ENCODE measurements around the gene SLC6A17. TPM values are rescaled to one million over a fixed set of nuclear protein-coding genes. Genes with fewer than 3 reads are reported as not detected.

The SLC6A17 gene
- total RNA-seq, 2 donors from 2014 or later = 0.06 to 0.09 TPM

DNA sequence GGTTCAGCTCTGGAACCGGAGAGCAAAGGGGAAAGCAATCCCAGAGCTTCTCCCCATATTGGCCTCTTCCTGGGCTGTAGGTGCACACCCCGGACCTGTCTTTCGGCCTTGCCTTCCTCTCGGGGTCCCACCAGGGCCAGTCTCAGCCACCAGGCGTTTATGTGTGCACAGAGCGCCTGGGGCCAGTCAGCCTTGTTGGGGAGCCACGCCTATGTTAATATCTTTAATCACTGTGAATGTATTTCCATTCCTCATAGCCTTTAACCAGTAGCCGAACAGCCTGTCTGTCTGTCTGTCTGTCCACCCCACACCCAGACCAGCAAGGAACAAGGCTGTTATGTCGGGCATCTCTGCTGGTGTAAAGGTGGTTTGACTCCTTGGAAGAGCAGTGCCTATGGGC is 78.6 kb downstream of the SLC6A17 start:
- DNase-seq = no peak
- intact Hi-C loops (cut with DNase I, micrococcal nuclease) = no loop called here
- ATAC-seq = no peak

DNA sequence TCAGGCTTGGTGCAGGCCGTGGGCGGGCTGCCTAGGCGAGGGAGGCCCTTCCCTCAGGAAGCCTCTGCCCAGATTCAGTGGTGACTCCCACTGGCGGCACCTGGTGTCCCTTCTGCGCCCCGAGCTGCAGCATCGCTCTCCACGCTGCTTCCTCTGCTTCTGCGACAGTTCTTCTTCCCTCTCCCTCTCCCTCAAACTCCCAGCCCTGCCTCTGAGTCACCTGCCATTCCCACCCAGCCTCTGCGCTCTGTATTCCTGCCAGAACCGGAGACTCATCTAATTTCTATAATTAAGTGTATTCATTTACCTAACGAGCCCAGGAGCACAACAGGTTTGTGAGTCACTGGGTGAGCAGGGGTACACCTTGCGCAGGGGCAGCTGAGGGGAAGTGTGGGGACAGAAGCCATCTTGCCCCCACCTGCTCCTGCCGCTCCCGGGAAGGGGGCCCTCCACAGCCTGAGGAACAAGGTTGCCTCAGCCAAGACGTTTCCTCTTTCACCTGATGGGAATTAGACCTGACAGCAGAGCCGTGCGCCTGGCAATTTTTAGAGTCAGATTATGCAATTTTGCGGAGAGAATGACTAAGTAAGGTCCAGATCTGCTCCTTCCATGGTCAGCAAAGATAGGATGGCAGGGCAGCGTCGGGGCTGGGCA is 79.2 kb downstream of the SLC6A17 start:
- DNase-seq (no peak), ATAC-seq (no peak)
- intact Hi-C loops (cut with DNase I, micrococcal nuclease) = loop anchor here in 1 of 2 donors (2.0 kb wide), 1 partner anchor 77 kb away; no protein-coding TSS in a partner anchor

DNA sequence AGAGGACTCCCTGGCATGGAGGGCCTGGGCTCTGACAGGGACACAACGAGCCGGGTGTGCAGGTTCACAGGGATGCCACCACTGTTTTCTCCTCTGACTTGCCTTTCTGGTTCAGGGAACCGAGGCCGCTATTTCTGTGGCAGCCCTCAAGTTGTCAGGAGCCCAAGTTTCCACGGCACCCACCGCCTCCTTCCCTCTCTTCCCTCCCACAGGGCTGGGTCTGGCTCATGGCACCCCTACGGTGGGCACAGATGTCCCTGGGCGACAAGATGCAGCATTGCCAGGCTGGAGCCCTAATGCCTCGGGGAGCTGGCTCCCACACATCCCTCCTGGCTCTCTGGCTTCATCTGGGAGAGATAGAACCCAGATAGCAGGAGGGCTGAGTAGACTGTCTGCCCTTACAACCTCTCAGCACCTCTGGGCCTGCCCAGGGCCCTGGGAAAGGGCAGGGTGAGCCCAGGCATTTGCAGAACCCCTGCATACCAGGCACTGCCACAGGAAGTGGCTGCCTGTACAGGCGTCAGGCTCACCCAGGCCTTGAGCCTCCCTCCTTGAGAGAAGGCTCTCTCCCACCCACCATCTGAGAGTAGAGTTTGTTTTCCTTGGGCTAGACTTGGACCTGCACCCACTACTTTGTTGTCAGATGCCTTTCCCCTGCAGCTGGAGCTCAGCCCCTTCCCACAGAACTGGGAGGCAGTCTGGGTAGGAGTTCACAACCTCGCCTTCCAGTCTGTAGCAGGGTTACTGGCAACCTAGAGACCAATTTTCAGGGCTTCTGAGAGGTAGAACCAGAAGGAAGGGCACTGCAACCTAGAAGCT is 80.3 kb downstream of the SLC6A17 start:
- ATAC-seq = no peak
- no peak for DNase-seq
- intact Hi-C loops (cut with DNase I, micrococcal nuclease) = loop anchor here in 1 of 2 donors (2.0 kb wide), 1 partner anchor 76 kb away; no protein-coding TSS in a partner anchor

DNA sequence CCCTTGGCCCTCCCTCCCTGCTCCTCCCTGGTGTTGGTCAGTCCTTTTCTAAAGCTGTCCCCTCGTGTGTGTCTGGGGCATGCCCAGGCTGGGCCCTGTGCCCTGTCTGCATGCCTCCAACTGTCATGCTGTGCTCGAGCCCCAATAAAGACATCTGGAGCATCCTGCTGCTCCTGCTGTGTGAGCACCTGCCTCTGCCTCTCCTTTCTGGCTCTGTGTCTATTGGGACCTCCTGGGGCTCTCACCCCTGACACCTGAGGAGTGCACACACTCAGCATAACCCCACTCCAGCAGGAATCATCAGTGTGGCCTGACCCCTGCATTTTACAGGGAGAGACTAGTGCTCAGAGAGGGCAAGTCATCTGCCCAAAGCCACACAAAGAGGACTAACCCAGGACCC is 83.6 kb downstream of the SLC6A17 start:
- intact Hi-C loops (cut with DNase I, micrococcal nuclease) = no loop called here
- ATAC-seq (no peak), DNase-seq (no peak)

DNA sequence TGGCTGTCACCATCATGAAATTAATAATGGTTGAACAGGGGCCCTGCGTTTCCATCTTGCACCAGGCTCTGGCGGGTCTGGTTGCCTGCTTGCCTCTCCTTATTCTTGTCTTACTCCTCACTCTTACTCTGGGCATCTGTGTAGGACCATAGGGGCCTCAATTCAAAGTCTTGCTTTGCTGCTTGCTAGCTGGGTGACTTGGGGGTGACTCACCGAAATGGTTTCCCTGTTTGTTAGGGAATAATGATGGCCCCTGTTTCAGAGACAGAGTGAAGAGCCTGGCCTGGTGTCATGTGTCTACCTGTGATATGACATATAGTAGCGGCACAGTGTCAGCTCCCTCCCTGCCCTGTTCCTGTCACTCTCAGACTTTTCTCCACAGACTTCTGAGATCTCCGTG is 84.4 kb downstream of the SLC6A17 start:
- intact Hi-C loops (cut with DNase I, micrococcal nuclease) = no loop called here
- no peak for ATAC-seq
- no peak for DNase-seq

DNA sequence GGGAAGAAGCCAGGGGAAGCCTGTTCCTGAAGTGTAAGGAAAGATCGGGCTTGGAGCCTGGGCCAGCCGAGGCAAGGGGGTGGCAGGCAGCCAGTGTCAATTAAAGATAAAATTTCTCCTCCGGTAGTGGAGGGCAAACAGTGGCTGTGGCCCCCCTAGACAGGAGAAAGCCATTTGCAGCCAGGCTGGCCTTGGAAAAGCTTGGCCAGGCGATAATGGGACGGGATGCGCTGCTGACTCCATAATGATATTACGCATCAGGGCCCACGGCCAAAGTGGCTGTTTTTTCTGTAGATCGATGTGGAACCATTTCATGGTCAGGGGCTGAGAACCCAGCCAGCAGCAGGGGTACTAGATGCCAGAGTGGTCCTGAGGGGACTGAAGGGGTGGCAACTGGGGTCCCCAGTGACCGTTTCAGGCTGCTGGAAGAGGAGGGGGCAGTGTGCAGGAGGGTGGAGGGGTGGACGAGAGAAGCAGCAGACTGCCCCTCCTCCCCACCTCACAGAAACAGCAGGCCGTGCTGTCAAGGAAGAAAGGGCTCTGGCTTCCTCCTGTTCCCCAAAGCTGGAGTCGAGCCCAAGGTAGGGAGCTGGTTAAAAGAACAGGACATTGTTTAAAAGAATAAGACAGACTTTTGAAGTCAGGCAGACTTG is 85.0 kb downstream of the SLC6A17 start:
- intact Hi-C loops (cut with DNase I, micrococcal nuclease) = no loop called here
- no peak for DNase-seq
- ATAC-seq = no peak

DNA sequence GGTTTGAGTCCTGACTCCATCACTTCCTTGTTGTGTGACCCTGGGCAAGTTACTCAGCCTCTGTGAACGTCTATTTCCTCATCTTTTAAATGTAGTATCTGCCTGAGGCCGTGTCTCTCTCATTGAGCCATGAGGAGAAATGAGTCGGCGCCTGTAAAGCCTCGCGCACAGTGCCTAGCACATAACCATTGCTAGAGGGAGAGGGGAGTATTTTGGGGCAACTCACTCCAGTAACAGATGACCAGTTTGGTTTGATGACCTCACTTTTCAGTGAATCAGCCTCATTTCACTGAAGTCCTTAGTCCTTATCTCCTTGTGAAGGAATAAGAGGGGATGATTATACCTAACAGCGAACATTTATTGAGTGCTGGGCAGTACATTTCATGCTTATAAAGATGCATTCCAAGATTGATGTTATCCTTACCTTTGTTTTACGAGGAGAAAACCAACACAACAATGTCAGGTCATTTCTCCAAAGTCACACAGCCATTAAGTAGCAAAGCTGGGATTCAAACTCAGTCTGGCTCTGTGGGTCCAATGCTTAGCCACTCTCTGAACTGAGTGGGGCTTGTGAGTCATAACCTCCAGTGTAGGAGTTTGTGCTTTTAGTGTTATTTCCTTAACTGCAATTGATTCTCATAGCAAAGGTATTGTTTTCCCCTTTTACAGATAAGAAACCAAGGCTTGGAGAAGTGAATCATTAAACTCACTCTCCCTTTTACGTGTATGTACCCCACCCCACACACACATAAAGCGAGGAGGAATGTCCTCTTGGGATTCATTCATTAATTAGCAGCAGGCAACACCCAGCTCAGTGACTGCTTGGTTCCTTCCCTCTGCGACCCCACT is 85.8 kb downstream of the SLC6A17 start:
- DNase-seq (no peak), ATAC-seq (peak; percentile 78)
- intact Hi-C loops (cut with DNase I, micrococcal nuclease) = no loop called here

DNA sequence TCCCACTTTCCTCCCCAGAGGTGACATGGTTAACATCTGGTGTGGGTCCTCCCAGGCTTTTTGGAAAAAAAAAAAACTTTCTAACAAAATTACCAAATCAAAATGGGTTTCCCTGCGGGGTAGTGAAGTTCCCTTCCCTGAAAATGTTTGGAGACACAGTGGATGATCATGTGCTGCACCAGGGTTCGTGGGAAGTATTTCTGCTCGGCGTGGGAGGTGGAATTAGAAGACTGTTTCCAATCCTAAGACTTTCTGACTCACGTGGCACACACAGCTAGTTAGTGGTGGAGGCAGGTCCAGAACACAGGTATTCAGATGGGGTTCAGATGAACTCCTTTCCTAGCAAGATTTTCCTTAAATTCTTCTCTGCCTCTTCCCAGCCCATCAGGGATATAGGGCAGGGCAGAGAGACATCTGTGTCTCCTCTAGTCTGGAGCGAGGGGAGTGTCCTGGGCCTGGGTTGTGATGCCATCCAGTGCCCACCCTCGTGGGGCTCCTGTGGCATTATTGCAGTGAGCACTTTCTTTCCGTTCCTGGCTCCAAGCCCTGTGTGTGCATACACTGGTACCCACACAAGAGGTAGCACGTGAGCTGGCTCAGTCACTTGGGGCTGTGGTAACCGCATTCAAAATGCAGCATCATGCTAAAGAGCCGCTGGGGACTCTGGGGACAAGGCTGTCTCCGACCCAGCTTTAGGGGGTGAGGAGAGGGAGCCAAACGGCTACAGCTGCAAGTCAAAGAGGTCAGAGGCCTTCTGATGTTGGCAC is 87.3 kb downstream of the SLC6A17 start:
- DNase-seq = no peak
- intact Hi-C loops (cut with DNase I, micrococcal nuclease) = no loop called here
- ATAC-seq = no peak

DNA sequence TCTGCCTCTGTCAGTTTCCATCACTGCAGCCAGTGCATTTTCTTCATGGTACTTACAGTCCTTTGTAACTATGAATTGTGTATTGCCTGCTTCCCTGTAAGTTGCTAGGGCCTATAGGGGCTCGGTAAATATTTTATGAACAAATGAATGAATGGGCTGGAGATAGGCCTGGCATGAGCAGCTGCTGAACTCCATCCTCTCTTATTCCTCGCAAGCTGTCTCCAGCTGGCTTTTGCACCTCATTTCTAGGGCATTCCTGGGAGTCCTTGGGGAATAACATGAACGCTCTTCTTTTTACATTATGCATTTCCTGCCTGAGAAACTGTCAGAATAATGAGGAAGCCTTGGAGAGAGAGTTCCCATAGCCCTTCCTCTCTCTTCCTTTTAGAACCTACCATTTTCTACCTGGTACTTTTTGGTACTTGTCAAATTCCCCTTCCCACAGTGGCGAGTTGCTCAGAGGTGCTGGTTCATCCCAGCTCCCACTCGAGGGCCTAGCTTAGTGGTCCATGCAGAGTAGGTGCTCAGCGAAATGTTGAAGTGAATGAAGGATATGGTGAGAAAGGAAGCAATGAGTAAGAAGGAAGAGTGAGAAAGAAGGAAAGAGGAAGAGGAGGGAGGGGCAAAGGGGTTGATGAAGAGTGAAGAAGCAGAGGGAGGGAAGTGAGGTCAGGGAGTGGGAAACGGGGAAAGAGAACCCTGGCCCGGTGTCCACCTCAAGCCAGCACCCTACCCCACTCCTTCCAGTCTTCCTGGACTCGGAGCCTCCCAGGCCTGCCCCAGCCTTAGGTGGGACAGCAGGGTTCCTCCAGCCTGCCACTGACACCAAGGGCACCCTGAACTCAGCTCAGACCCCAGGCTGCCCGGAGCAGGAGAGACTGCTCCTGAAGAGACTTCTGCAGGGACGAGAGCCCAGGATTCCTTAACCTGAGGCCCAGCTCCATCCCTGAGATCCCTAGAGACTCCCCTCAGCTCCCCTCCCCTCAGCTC is 89.4 kb downstream of the SLC6A17 start:
- DNase-seq (no peak), ATAC-seq (no peak)
- intact Hi-C loops (cut with DNase I, micrococcal nuclease) = no loop called here

DNA sequence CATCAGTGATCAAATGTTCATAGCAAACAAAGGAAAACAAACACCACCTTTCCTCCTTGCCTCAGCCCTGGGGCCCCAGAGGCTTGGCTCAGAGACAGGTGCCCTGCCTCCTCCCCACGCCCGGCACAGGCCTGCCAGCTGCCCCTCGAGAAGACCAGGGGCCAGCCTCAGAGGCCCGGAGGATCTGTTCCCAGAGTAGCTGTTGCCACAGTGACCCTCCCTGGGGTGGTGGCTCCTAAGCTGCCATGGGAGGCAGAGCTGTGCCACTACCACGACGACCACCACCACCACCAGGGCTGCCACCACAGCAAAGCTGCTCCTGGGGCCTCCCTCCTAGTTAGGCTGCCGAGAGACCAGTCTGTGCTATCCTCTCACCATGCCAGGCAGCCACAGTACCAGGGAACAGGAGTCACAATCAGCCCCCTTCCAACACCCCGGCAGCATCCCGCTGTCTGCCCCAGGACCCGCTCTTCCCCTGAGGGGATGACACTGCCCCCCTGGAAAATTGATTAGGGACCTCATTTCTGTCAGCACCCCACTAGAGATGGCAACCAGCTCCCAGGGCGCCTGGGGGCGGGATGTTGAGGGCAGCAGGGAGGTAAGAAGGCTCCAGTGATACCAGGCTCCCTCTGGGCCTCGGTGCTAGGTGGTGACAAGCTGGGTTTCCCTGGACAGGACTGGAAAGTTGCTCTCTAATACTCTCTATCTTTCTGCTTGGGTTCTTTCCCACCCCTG is 90.3 kb downstream of the SLC6A17 start:
- DNase-seq (no peak), ATAC-seq (peak; percentile 45)
- intact Hi-C loops (cut with DNase I, micrococcal nuclease) = no loop called here

DNA sequence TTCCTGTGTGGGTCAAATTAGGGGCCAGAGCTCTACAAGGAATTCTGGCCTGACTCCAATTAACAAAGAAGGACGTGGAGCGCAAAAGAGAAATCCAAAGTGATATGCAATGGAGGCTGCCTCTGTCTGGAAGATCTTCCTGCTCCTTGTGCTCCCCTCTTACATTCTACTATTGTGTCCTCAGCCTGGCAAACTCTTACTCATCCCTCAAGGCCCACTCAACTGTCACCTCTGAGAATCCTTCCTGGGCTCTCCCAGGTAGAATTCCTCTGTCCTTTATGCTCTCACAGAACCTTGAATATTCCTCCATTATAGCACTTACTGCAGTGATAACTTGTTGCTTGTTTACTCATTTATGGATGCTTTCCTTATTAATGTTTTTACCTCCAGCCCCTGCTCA is 91.2 kb downstream of the SLC6A17 start:
- intact Hi-C loops (cut with DNase I, micrococcal nuclease) = no loop called here
- no peak for ATAC-seq
- no peak for DNase-seq

DNA sequence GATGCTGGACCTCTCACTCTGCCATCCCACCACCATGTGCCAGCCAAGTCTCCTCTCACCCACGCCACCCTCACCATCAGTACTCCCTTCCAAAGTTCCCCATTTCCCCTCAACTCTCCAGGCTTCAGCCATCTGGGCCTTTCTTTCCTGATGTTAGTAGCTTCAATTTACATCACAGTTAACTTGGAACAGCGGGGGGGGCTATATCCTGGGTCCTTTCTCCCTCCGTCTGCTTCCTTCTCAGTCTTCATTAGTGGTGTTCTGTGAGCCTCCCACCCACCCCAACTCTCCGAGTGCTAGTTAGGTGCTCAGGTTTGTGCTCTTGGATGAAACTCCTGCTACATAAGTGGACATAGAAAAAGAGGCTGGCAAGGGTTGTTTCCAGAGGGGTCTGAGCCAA is 91.8 kb downstream of the SLC6A17 start:
- intact Hi-C loops (cut with DNase I, micrococcal nuclease) = no loop called here
- DNase-seq = no peak
- no peak for ATAC-seq

DNA sequence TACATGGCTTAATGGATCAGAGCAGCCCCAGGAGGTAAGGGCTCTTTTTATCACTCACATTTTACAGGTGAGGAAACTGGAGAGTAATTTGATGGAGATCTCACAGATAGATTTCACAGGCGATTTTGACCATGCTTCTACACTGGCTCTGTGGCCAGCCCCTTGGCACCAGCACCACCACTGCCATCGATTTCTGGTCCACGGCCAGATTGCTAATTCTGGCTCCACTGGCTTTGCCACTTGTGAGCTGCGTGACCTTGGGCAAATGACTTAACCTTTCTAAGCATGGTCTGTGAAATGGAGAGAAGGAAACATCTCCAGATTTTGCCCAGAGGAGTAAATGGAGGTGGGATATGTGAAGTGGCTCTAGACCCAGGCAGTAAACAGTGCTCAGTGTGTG is 92.4 kb downstream of the SLC6A17 start:
- DNase-seq (no peak), ATAC-seq (no peak)
- intact Hi-C loops (cut with DNase I, micrococcal nuclease) = no loop called here

DNA sequence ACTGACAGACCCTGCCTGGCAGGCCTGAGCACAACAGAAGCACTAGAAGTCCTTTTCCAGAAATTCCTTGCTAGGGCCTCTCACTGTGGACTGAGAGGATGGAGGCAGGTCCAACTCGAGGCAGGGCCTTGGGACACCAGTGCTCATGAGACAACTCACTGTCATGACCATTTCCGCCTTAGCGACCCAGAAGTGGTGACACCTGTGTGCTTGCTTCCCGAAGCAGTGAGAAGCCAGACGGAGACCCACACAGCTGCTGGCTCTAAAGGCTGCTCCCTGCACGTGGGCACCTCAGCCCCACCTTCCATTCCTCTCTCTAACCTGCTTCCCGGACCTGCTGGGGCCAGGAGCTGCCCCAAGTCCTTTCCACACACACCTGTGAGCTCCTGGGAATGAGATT is 92.9 kb downstream of the SLC6A17 start:
- no peak for ATAC-seq
- intact Hi-C loops (cut with DNase I, micrococcal nuclease) = no loop called here
- DNase-seq = no peak

DNA sequence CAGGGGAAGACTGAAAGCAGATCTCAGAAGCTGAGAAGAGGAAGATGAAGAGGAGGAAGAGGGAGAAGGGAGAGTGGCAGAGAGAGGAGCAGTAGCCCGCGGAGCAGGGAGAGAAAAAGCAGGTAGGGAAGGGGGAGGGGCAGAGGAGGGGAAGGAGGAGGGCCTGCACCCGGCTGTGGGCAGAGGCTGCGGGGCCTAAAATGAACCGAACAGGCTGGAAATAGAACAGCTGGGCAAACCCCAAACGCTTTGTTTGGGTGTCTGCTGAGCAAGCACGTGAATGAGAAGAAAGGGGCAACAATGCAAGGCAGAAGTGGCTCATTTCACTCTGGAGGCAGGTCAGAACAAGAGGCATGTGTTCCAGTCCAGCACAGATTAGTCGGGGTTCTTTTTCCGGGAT is 93.3 kb downstream of the SLC6A17 start:
- ATAC-seq (no peak), DNase-seq (no peak)

DNA sequence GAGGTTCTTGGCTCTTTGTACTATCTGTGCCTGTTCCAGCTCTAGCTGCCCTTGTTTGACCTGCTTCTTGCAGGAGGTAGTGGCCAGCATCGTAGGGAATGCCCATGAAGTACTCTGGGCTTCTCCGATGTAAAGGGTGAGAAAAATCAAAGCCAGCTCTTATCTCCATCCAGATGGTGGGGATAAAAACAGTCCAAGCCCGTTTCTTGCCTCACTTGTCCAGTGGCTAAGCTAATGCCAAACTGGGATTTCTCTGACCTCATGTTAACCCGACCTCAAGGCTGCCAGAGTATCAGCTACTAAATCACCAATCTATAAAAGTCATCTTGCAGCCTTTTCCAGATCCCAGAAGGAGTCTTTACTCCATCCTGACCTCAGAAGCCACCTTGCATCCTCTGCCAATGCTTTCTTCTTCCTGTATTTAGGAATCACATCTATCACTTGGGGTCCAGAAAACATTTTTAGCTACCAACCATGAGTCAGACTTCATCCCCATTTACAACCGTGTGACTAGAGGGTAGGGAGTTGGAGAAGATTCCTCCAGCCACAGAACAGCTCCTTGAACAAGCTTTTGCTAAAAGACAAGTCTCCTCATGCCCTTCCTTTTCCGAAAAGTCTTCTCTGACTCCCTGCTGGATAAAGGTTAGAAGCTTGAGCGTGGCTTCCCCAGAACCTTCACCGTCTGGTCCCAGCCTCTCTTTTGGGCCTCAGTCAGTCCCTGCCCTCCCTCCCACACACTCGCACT is 95.8 kb downstream of the SLC6A17 start:
- ATAC-seq (no peak), DNase-seq (no peak)
- intact Hi-C loops (cut with DNase I, micrococcal nuclease) = no loop called here

More for the DNA sequence above, 93.3 kb downstream of the SLC6A17 start:
- intact Hi-C loops (cut with DNase I, micrococcal nuclease) = no loop called here
